Epithelial cell of proximal tubule (primary cell): Measurements from ENCODE around the gene RABGAP1. TPM values are rescaled to one million over a fixed set of nuclear protein-coding genes. Genes with fewer than 3 reads are reported as not detected.

Source experiments
- DNase-seq: peaks from one replicate; pipeline ENCODE4 v3.0.0-alpha.2; 2011; ENCODE audit warnings: low read depth
- H3K4me3 ChIP-seq: 2 replicates; pipeline ENCODE4 v1.5.1; 2011; ENCODE audit warnings: low read depth, mild to moderate bottlenecking, low read length
- total RNA-seq: library from RNA; depleted of rRNA; stranded (reverse); fragments of >200 nt; gene quantifications from 2 replicates; pipeline ENCODE4 v1.2.3, GENCODE V29; 2015
- TF ChIP-seq, protein P1 (sequence below): conservative IDR thresholded peaks from 2 replicates; pipeline ENCODE4 v1.5.1; 2012; ENCODE audit warnings: low read depth, mild to moderate bottlenecking, low read length

The RABGAP1 gene
- total RNA-seq, 1 donor from 2014 or later: 13.1 TPM

DNA sequence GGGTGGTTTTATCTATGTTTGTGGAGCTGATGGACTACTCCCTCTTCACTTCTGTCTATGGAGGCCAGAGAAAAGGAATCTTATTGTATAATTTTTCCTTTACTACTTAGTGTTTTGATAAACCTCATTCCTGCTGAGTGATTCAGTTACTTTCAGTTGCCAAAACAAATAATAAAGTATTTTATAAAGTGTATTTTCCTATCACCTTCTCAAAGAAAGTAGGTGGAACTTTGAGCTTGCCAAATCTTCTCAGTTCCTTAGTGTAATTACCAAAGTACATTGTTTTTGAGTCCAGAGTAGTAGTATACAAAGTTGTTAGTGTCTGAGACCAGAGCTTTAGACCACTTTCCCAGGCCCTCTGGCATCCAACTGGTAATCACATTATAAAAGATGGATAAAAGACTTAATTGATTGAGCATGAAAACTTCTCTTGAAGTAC, 13.5 kb downstream of the RABGAP1 start:
- no peak overlapping the region for H3K4me3 ChIP-seq
- TF ChIP-seq, protein P1, sequence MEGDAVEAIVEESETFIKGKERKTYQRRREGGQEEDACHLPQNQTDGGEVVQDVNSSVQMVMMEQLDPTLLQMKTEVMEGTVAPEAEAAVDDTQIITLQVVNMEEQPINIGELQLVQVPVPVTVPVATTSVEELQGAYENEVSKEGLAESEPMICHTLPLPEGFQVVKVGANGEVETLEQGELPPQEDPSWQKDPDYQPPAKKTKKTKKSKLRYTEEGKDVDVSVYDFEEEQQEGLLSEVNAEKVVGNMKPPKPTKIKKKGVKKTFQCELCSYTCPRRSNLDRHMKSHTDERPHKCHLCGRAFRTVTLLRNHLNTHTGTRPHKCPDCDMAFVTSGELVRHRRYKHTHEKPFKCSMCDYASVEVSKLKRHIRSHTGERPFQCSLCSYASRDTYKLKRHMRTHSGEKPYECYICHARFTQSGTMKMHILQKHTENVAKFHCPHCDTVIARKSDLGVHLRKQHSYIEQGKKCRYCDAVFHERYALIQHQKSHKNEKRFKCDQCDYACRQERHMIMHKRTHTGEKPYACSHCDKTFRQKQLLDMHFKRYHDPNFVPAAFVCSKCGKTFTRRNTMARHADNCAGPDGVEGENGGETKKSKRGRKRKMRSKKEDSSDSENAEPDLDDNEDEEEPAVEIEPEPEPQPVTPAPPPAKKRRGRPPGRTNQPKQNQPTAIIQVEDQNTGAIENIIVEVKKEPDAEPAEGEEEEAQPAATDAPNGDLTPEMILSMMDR: no peak
- DNase-seq: no peak

DNA sequence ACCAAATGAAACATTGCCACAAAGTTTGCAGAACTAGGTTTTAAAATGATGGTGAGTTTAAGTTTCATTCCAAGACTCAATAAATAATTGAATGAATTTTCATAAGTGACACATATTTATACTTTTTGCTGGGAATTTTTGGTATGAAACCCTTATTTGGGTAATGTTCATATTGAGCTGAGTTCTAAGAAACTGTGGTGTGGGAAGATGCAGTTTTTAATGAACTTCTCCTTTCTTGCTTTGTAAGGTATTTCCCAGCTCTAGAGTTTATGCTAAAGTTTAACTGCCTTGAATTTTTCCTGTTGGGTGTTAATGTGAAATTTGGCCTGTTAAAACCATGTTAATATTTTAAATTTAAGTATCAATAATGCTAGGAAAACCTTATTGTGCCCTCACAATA, 15.1 kb downstream of the RABGAP1 start:
- TF ChIP-seq, protein P1: no peak
- H3K4me3 ChIP-seq: no peak overlapping the region
- no peak for DNase-seq

DNA sequence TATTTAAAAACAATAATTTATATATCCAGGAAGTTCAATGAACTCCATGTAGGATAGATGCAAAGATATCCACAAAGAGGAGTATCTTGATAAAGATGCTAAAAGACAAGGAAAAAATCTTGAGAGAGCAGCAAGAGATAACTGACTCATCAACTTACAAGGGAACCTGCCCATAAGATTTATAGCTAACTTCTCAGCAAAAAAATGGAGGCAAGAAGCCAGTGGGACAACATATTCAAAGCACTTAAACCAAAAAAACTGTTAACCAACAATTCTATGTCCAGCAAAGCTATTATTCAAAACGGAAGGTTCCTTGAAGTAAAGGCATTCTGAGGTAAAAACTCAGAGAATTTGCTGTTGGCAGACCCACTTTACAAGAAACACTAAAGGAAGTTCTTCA, 20.3 kb downstream of the RABGAP1 start:
- TF ChIP-seq, protein P1: no peak
- H3K4me3 ChIP-seq: no peak overlapping the region
- no peak for DNase-seq

DNA sequence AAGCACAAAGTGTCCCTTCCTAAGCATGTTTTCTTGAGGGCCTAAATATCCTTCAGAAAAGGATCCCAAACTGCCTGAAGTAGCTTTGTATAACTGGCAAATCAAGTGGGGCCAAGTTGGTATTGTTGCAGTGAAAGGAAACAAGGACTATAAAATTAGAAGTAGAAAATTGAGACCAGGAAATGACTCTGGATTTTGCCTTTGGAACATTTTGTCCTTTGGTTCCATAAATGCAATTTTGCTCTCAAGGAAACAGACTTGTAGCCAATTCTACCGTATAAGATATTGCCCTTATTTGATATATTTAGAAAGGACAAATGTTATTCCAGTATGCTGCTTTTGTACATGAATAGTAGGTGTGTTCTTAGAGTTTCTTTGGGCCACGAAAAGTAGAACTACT, 34.4 kb downstream of the RABGAP1 start:
- no peak for DNase-seq
- TF ChIP-seq, protein P1: no peak
- no peak overlapping the region for H3K4me3 ChIP-seq

DNA sequence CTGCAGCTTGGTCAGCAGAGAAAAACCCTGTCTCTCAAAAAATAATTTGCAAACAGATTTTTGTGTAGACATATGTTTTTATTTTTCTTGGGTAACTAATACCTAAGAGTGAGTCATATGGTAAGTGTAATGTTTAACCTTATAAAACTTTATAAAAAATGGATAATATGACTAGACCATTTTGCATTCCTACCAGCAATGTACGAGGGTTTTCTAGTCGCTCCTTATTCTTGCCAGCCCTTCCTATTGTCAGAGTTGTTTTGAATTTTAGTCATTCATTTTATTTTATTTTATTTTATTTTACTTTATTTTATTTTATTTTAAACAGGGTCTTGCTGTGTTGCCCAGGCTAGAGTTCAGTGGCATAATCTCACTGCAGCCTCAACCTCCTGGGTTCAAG, 37.8 kb downstream of the RABGAP1 start:
- DNase-seq: no peak
- no peak overlapping the region for H3K4me3 ChIP-seq
- TF ChIP-seq, protein P1: no peak

DNA sequence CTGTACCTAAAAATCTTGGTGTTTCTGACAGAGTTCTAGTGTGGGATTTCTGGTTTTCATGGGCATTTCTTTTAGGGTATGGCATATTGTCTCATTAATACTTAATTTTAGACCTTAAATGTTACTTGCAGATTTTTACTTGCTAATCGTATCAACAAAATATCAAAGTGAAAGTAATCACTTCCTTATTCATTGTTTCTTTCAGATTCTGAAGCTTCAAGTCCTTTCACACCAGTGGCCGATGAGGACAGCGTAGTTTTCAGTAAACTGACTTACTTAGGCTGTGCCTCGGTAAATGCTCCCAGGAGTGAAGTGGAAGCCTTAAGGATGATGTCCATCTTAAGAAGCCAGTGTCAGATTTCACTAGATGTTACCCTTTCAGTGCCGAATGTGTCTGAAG, 45.2 kb downstream of the RABGAP1 start:
- no peak for DNase-seq
- TF ChIP-seq, protein P1: no peak
- no peak overlapping the region for H3K4me3 ChIP-seq

DNA sequence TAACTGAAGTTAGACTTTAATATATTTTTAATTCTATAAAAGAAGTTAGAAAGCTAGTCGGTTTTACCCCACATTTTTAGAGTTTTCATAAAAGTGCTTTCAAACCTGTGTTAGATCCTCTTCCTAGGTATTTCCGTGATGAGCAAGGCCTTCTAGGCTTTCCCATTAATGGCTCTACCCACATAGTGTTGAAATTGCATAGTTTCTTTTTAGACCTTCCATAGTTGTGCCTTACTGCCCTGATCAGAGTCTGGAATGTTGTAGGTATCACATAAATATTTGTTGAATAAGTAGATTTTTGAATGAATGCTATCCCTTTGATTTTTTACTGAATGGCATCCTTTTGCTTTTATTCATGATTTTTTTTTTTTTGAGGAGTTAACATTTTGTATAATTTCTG, 47.3 kb downstream of the RABGAP1 start:
- TF ChIP-seq, protein P1: no peak

More for the DNA sequence above, 47.3 kb downstream of the RABGAP1 start:
- H3K4me3 ChIP-seq: no peak overlapping the region
- DNase-seq: no peak
